ENCODE results near the gene CRABP1.

- TF ChIP-seq CTCF (IDR thresholded peaks at IDR 0.05; ENCODE audit: low read depth, low read length, missing input control) (no peak), MAX (IDR thresholded peaks at IDR 0.05) (no peak), REST (IDR thresholded peaks at IDR 0.05) (no peak), YY1 (IDR thresholded peaks at IDR 0.05) (no peak), TAF1 (conservative IDR thresholded peaks at IDR 0.05) (no peak), SP1 (IDR thresholded peaks at IDR 0.05) (no peak), FOXA1 (IDR thresholded peaks at IDR 0.05) (no peak), JUND (IDR thresholded peaks at IDR 0.05) (no peak), NR2F2 (IDR thresholded peaks at IDR 0.05) (no peak), EGR1 (IDR thresholded peaks at IDR 0.05; ENCODE audit: low read depth in 2 of 2) (no peak), GABPA (IDR thresholded peaks at IDR 0.05 in 1 of 2, conservative IDR thresholded peaks at IDR 0.05 in 1 of 2) (no peak)
- TF ChIP-seq, protein P1, sequence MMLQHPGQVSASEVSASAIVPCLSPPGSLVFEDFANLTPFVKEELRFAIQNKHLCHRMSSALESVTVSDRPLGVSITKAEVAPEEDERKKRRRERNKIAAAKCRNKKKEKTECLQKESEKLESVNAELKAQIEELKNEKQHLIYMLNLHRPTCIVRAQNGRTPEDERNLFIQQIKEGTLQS (IDR thresholded peaks at IDR 0.05): no peak
- TF ChIP-seq, protein P2, sequence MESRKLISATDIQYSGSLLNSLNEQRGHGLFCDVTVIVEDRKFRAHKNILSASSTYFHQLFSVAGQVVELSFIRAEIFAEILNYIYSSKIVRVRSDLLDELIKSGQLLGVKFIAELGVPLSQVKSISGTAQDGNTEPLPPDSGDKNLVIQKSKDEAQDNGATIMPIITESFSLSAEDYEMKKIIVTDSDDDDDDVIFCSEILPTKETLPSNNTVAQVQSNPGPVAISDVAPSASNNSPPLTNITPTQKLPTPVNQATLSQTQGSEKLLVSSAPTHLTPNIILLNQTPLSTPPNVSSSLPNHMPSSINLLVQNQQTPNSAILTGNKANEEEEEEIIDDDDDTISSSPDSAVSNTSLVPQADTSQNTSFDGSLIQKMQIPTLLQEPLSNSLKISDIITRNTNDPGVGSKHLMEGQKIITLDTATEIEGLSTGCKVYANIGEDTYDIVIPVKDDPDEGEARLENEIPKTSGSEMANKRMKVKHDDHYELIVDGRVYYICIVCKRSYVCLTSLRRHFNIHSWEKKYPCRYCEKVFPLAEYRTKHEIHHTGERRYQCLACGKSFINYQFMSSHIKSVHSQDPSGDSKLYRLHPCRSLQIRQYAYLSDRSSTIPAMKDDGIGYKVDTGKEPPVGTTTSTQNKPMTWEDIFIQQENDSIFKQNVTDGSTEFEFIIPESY (IDR thresholded peaks at IDR 0.05): no peak
Measured at GRCh38 chr15:78292219-78292618, 47.9 kb upstream of the CRABP1 start.
